WTC11 (cell line): ENCODE data around the gene CD46.

Source experiments
- AR ChIP-seq: fragments of 250-450 bp; sonication (Bioruptor Pico); IDR thresholded peaks from 2 replicates; pipeline ENCODE4 v1.9.0; 2021; ENCODE audit warnings: mild to moderate bottlenecking
- ATF3 ChIP-seq: sonication (generic); formaldehyde crosslinking; conservative IDR thresholded peaks from 2 replicates; pipeline ENCODE4 v1.8.1; 2022; ENCODE audit warnings: mild to moderate bottlenecking, missing genetic modification reagents
- CTCF ChIP-seq: fragments of 200-600 bp; IDR thresholded peaks from 2 replicates; pipeline ENCODE4 v1.8.0; 2022; ENCODE audit warnings: antibody characterized with exemption
- E2F5 ChIP-seq: sonication (generic); formaldehyde crosslinking; IDR thresholded peaks from 2 replicates; pipeline ENCODE4 v1.8.1; 2022; ENCODE audit warnings: mild to moderate bottlenecking, moderate library complexity, missing genetic modification reagents
- IRF2 ChIP-seq: sonication (generic); formaldehyde crosslinking; IDR thresholded peaks from 2 replicates; pipeline ENCODE4 v1.8.0; 2022; ENCODE audit warnings: low read depth, missing genetic modification reagents, borderline replicate concordance
- MXD4 ChIP-seq: fragments of 250-450 bp; sonication (Bioruptor Pico); IDR thresholded peaks from 2 replicates; pipeline ENCODE4 v1.8.0; 2021; ENCODE audit warnings: mild to moderate bottlenecking, moderate library complexity, borderline replicate concordance
- NR2C2 ChIP-seq: sonication (generic); formaldehyde crosslinking; IDR thresholded peaks from 2 replicates; pipeline ENCODE4 v1.8.0; 2022; ENCODE audit warnings: mild to moderate bottlenecking, missing genetic modification reagents
- PRRX2 ChIP-seq: fragments of 250-450 bp; sonication (Bioruptor Pico); IDR thresholded peaks from 2 replicates; pipeline ENCODE4 v1.8.0; 2021; ENCODE audit warnings: mild to moderate bottlenecking
- TEAD4 ChIP-seq: sonication (generic); formaldehyde crosslinking; IDR thresholded peaks from 2 replicates; pipeline ENCODE4 v1.8.0; 2022; ENCODE audit warnings: mild to moderate bottlenecking, missing genetic modification reagents
- USF2 ChIP-seq: sonication (generic); formaldehyde crosslinking; IDR thresholded peaks from 2 replicates; pipeline ENCODE4 v1.8.1; 2023; ENCODE audit warnings: mild to moderate bottlenecking, missing genetic modification reagents, moderate library complexity
- ZNF263 ChIP-seq: sonication (generic); formaldehyde crosslinking; IDR thresholded peaks from 2 replicates; pipeline ENCODE4 v1.8.1; 2022; ENCODE audit warnings: low read depth, mild to moderate bottlenecking, moderate library complexity, missing genetic modification reagents

GRCh38 chr1:207831517-207832327 lies 79.9 kb downstream of the CD46 start:
- TF ChIP-seq CTCF (no peak), NR2C2 (CRISPR knock-in tag) (no peak), USF2 (CRISPR knock-in tag) (no peak), TEAD4 (CRISPR knock-in tag) (no peak), PRRX2 (CRISPR knock-in tag) (no peak), MXD4 (CRISPR knock-in tag) (no peak), IRF2 (CRISPR knock-in tag) (no peak), E2F5 (no peak), ATF3 (CRISPR knock-in tag) (no peak), ZNF263 (CRISPR knock-in tag) (no peak), AR (no peak)
